SH-SY5Y (cell line): Measurements from ENCODE around the gene BFSP2.

Experiments
- GATA2 ChIP-seq: IDR thresholded peaks from 2 replicates; pipeline ENCODE4 v1.6.1; 2011; ENCODE audit warnings: mild to moderate bottlenecking, low read depth, low read length
- GATA3 ChIP-seq: IDR thresholded peaks from 2 replicates; pipeline ENCODE4 v1.6.1; 2011; ENCODE audit warnings: low read depth, mild to moderate bottlenecking, low read length, moderate library complexity

GRCh38 chr3:133504736-133505135 lies 104.9 kb downstream of the BFSP2 start:
- no peak for TF ChIP-seq GATA2
- no peak for TF ChIP-seq GATA3
